ENCODE measurements around the gene DLG2.
"Not testable (repeated sequence)": the region's sequence is repeated elsewhere in the genome, so short reads cannot be mapped to it uniquely, and the experiment has no call there.

DLG2 gene

DNA sequence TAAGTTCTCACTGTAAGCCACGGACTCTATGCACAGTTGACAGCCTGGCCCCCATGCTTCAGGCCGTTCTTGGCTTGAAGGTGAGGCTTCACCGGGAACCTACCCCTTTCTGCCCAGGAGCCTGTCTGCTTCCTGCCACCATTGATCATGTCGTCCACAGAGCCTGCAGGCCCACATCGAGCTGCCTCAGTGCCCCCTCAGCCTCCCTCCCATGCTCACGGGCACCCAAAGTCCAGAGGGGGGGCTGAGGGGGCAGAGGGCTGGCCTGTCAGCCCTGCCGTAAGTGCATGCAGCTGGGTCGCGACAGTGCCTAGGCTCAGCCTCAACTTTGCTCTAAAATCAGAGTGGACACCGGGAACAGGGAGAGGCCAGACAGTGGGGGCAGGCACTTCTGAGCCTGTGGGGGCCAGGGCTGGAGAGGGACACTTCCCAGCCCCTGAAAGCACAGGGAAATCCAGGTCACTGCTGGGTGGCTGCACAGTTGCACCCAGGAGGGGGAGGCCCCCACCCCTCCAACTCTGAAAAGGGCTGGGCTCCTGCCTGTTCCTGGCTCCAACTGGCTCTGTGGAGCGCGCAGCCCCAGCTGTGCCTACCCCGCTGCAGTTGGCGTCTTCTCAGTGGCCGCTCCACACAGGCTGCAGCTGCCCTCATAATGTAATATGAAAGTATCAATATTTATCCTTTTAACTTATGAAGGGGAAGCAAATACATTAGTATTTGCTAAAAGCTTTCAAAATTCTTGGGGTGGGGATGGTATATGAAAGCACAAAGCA is 598.6 kb downstream of the DLG2 start:
- no peak for DNase-seq (ENCODE audit: low read depth in 3 of 3)

DNA sequence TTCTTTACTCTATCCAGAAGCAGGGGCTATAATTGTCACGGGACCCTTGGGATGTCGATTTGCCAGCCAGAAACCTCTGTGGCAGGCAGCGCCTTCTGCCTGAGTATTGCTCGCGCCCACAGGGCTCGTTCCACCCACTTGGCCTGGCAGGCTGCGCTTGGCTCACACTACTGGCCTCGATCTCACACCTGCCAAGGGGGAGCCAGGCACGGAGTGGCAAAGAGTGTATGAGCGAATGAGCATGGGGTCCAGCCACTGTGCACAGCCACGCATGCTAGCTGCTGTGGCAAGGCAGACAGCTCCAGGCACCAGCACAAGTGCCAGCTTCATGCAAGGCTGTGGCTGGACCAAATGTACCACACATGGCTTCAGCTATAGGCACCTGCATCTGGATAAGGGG is 599.8 kb downstream of the DLG2 start:
- no peak for DNase-seq (ENCODE audit: low read depth in 3 of 3)

DNA sequence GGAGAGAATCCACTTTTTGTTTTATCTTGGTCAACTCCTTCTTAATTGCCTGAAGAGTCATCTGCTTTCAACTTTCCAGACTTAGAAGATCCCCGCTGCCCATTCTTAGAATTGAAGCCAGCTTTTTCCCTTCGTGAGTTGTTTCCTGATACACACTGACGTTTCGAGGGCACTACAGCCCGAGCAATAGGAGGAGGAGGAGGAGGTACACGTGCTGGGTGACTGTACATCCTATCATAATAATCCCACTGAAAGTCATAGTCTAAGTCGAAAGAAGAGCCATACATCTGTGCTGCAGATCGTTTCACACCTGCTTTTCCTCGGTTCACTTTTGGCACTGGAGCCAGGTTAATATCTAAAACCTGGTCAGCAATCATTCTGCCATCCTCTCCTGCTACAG is 606.1 kb downstream of the DLG2 start:
- DNase-seq (ENCODE audit: low read depth in 3 of 3): no peak

DNA sequence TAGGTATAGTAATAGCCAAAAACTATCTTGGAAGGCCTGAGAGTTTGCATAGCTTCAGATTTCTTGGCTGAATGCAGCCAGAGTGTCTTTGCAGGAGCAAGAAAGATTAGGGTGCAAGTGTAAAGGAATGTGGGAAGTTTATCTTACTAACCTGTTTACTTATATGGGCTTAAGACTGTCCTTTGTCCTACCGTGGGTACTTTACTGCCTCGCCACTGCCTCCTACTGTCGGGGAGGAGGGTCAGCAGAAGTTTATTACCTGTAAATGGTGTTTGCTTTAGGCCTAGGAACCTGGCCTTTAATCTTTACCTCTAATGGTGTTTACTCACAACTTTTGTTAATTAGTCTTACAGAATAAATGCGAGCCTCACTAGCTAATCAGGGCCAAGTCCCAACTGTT is 633.8 kb downstream of the DLG2 start:
- DNase-seq (ENCODE audit: low read depth in 3 of 3): no peak

DNA sequence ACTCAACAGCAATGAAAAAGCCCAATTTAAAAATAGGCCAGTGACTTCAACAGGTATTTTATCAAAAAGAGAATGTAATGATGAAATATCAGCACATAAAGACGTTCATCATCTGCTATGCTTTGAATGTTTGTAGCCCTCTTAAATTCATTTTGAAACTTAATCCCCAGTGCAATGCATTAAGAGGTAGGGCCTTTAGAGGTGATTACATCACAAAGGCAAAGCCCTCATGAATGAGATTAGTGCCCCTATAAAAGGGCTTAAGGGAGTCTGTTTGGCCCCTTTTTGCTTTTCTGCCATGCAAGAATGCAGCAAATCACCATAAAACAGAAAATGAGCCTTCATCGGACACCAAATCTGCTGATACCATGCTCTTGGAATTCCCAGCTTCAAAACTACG is 637.0 kb downstream of the DLG2 start:
- DNase-seq (ENCODE audit: low read depth in 3 of 3): no peak

DNA sequence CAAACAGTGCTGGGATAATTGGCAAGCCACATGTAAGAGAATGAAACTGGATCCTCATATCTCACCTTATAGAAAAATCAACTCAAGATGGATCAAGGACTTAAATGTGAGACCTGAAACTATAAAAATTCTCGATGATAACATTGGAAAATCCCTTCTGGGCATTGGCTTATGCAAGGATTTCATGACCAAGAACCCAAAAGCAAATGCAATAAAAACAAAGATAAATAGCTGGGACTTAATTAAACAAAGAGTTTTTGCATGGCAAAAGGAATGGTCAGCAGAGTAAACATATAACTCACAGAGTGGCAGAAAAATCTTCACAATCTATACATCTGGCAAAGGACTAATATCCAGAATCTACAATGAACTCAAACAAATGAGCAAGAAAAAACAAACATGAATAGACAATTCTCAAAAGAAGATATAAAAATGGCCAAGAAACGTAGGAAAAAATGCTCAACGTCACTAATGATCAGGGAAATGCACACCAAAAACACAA is 639.4 kb downstream of the DLG2 start:
- DNase-seq (ENCODE audit: low read depth in 3 of 3): not testable (repeated sequence)

DNA sequence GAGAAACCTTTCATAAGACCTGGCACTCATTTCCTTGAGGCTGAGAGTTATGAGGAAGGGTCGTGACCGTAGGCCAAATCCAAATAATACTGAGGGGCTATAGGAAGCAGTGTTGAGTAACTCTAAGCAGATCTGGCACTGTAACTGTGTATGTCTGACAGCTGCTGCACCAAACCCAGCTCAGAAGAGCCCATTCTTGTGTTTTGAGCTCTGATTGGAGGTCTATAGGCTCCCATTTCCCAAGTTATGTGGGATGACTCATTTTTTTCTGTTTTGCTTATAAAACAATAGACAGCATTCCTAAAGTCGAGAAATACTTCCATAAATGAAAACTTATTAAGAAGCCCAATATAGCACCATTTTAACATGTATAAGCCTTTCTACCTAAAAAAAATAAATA is 645.8 kb downstream of the DLG2 start:
- no peak for DNase-seq (ENCODE audit: low read depth in 3 of 3)

DNA sequence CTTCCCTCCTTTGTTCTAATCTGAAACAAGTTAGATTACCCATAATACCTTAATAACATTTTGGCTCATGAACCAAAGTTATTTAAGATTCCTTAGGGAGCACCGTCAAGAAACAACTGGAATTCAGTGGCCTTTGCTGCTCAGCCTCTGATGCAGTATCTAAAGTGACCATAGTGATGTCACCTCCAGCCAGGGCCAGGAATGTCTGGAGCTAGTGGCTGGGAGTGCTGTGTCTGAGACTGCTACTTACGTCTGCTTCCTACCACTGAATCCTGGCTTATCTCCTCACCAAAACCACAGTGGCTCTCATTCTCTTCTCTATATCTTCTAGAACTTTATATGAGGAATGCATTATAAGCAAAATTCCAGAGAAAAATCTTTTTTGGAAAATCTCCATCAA is 658.0 kb downstream of the DLG2 start:
- no peak for DNase-seq (ENCODE audit: low read depth in 3 of 3)

DNA sequence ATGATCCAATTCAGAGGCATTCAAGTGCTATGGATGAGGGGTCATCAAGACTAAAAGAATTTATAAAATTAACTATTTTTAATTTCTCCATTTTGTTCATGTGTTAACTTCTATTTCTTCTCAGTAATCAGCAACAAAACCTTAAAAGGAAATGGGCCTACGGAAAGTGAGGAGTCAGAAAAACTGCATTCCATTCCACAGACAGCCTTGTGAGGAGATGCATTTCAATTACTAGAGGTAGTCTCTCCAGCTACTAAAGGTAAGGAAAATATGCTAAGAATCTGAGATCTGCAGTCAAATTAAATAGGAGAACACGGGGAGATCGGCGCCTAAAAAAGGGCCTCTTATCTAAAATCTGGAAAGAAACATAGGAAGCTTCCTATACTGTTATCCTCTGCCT is 661.7 kb downstream of the DLG2 start:
- DNase-seq (ENCODE audit: low read depth in 3 of 3): no peak

DNA sequence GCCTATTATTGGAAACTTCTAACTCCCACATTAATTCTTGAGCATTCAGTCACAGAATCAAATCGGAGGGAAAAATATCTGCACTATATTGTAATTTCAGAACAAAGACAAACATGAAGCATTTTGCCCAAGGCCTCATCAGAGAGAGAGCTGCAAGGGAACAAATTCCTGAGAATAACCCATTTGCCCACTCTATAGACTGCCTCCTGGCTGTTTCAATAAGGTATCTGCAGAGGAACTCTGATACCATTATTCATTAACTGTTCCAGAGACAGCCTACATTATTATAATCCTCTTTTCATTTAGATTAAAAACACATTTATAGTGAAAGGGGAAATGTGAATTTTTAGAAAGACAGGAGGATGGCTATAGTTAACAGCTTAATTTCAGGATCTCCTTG is 663.9 kb downstream of the DLG2 start:
- DNase-seq (ENCODE audit: low read depth in 3 of 3): no peak

DNA sequence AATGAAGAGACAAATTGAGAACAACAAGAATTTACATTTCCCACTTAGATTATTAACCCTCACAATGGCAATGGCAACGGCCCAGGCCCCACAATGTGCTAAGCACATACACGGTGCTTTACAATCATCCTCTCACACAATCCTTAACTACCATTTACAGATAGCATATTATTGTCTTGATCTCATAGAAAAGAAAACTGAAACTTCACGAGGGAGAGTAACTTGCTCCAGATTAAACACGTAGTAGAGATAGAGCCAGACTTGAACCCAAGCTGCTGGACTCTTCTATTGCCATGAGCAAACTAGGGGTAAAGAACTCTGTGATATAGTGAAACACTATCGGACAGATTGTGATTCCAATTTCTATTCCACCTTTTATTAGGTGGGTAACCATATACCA is 665.1 kb downstream of the DLG2 start:
- no peak for DNase-seq (ENCODE audit: low read depth in 3 of 3)

DNA sequence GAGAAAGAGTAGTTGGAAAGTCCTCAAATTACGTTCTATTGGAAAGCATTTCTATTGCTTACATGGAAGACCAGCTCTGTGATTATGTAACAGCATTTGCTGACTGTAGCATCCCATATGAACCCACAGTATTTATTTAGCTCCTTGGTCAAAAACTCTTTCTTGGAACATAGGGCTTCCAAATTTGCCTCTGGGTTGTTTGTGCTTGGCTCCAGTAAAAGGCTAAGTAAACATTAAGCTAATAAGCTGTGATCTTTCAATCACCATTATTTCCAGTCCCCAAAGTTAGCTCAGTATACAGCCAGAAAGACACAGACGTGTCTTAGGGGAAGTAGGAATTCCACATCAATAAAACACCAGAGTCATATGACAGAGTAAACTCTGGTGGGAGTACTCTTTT is 668.8 kb downstream of the DLG2 start:
- DNase-seq (ENCODE audit: low read depth in 3 of 3): no peak

DNA sequence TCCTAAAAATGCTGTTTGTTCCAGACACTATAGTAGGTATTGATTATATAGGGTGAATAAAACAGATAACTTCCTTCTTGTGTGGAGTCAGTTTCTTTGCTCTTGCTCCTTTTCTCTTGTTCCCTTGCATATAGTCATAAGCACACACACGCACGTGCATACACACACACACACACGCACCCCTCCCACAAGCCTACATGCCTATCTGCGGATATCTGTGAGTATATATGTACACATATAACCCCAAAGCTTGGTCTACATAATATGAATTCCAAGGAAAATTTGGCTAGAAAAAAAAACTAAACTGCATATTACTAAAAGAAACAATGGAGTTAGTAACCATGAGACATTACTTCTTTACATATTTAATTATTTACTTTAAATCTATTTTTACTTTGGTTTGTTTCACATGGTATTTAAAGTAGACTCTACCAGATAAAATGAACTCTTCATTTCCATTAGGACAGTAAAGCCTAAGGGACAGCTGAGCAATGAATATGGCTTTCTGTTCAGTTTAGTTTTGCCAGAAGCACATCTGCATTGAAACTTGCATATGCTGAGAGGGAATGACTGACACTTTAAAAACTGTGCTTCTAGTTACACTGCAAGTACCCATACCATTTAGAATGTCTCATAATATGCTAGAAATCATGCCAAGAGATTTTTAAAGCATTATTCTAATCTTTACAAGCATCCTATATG is 676.4 kb downstream of the DLG2 start:
- no peak for DNase-seq (ENCODE audit: low read depth in 3 of 3)

DNA sequence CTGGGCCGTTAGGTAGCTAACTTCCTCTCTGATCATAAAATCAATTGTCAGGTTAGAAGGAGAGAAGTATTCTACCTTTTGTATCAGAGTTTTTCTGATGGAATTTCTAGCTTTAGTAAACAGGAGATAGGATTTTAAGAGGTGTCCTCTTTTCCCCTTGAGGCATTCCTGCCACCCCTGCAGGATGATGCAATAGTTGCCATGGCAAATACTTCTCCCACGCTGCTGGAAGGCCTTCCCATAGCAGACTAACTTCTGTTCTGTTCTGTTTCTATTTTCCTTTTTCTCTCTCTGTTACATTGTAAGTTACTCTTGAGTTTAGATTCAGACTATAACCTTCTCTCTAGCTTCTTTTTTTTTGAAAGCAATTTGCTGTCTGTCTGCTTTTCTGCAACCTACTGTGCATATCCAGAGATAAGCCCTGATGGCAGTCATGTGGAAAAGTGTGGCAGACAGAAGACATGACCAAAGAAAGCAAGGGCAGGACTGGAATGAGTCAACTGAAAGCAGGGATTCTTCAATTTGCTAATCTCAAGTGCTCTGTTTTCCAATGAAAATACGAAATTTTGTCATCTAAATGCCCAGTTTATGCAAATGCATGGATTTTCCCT is 679.1 kb downstream of the DLG2 start:
- DNase-seq (ENCODE audit: low read depth in 3 of 3): no peak

DNA sequence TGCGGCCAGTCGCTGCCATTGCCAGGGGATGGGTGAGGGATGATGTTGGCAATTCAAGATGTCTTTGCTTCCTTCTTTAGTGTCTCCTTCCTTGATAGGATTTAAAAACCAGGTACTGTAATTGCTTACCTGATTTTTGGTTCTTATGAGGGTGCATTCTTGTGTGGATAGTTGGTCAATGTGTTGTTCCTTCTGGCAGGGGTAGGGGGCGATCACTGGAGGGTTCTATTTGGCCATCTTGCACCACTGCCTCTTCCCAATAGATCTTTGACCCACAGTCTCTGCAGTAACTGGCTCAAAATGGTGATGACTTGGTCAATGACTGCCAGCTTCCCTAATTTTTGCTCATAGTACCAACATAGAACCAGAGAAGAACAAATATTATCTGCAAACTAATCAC is 680.1 kb downstream of the DLG2 start:
- no peak for DNase-seq (ENCODE audit: low read depth in 3 of 3)

DNA sequence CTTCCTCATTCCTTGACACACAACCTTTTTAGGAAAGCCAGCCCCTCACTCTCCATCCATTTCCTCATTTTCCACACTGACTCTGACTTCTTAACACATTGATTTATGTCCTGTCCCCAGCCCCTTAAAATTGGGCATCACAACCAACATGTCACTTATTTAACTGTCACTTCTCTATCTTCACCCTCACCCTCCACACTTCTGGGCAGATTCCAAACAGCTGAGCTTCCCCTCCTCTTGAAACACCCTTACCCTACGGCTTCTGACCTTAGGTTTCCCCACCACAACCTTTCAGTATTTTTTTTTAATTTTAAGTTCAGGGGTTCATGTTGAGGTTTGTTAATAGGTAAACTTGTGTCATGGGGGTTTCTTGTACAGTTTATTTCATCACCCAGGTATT is 696.3 kb downstream of the DLG2 start:
- DNase-seq (ENCODE audit: low read depth in 3 of 3): no peak

DNA sequence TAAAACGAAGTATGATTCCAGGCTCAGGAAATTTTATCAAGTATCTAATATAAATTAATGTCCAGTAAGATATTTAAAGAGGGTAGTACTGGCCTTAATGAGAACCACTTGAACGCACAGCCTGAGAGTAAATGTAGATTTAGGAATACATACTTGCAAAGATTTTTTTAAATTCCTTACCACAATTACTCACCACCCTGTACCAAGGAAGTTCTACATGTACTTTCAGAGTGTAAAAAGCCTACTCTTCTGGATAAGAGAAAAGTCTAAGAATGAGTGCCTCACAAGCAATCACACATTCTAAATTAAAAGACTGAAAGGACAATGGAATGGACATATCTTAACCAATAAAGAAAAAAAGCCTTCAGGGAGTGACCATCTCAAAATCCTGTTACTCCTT is 697.4 kb downstream of the DLG2 start:
- DNase-seq (ENCODE audit: low read depth in 3 of 3): no peak

DNA sequence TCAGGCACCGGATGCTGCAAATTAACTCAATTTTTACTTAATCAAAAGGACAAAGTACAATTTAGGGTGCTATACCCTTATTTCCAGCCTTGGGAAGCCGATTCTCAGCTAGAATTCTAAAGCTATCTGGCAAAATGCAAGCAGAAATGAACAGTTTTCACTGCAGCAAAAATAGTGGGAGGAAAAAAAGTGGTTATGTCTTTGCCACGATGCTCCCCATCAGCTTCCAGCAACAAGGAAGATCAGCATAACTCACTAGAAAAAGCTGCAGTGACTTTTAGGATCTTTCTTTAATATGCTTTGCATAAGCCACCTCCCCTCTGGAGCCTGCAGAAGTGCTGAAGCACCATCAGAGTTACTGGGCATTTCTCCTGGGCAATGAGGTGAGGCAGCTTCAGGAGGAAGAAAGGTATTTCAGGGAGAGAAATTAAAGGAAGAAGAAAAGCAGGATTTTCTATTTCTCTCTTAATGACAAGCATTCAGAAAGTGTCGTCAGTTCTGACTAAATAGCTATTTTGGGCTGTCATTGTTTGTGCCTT is 702.9 kb downstream of the DLG2 start:
- no peak for DNase-seq (ENCODE audit: low read depth in 3 of 3)

DNA sequence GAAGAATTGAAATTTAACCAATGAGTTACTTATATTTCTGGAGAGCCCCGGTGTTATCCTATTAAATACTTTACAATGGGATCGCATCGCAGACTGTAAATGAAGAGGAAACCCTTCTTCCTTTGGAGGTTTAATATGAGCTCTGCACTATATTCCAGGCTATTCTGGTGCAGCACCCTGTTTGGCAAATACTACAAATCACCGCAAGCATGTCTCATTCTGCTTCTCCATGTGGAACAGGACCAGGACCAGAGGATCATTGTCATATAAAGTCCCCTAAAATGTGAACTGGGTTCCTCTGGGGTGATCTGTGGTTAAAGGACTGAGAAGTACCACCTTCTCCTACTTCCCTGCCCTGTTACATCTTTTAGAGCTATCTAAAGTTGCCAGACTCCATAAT is 703.7 kb downstream of the DLG2 start:
- DNase-seq (ENCODE audit: low read depth in 3 of 3): no peak

DNA sequence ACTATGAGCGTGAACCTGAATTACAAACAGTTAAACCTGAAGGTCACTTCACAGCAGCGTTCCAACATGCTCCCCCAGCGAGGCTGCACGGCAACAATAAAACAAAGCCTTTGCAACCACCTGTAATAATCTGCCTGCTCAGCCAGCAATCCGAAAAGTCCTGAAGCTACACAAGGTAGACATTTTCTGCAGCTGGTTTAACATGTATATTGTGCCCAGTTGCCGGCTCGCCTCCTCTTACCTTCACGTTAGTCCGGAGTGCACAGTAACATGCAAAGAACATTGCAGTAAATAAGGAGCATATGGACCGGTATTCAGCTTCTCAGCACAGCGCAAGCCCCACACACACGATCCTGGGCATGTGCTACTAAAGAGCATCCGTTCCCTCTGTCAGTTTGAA is 704.3 kb downstream of the DLG2 start:
- no peak for DNase-seq (ENCODE audit: low read depth in 3 of 3)

DNA sequence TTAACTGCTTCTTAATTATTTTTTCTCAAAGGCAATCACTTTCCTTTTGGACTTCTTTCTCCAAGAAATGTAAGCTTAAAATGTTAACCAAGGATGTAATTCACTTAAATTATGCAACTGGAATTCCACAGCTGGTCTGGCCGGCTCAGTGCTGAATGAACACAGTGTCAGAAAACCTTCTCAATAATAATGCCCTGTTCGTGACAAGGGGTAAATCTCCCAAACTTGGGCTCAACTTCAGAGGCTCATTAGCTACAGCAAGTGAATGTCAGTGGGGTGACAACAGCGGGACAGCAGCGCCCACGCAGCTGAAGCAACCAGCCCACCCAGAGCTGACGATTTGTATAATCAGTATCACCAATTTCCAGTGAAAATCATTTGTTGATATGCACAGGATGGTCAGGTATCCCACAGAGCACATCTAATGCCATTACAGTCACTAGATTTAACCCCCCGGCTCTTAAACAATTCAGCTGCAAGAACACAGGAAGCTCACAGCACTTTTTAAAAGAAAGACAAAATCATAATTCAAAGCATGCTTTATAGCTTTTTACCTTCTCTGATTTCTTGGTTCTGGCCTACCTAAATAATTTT is 704.8 kb downstream of the DLG2 start:
- DNase-seq (ENCODE audit: low read depth in 3 of 3): no peak

DNA sequence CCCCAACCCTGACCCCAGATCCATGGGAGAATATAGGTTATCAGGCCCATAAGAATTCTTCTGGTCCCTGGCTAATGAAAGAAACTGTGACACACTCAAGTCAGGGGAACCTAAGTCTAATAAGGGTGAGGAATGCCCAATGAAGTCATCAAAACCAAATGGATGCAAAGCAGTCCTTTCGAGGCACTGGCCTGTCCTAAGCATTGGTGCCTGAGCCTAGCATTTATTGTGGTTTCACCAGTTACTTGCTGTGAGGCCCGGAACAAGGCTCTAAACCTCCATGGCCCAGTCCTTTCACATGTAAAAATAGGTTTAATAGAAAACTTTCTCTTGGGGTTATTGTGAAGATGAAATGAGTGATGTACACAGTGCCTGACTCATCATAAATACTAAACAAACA is 712.6 kb downstream of the DLG2 start:
- no peak for DNase-seq (ENCODE audit: low read depth in 3 of 3)
